IMR-90 (cell line): ENCODE results near the gene SLC37A4. TPM values are rescaled to one million over a fixed set of nuclear protein-coding genes. Genes with fewer than 3 reads are reported as not detected.
"Not testable (repeated sequence)": the region's sequence is repeated elsewhere in the genome, so short reads cannot be mapped to it uniquely, and the experiment has no call there.

Experiments
- ATAC-seq: fragments of 200-7000 bp; cut with Tn5 transposase; 2 replicates; pipeline ENCODE4 v1.9.1; 2020; ENCODE audit warnings: low read depth, mild to moderate bottlenecking, moderate library complexity
- BruUV-seq: library from RNA; stranded (reverse); fragments of 400-500 nt; replicated peaks from 2 replicates; lab custom pipeline; 2021; lab: Mats Ljungman, UMichigan
- CTCF ChIA-PET: fragments of 300-600 bp; formaldehyde crosslinking; extraction: SDS; loops from one replicate; lab custom pipeline; 2021; ENCODE audit warnings: antibody characterized with exemption; lab: Yijun Ruan, JAX
- POLR2A ChIA-PET: fragments of 300-600 bp; sonication (Branson Sonifier 250); formaldehyde crosslinking; loops from one replicate; lab custom pipeline; 2022; ENCODE audit warnings: antibody characterized with exemption; ENCODE audit not compliant: unreplicated experiment; lab: Charles Lee
- DNase-seq: peaks from one replicate; pipeline ENCODE4 v3.0.0; 2013
- H2AFZ ChIP-seq: replicated peaks from 2 replicates; pipeline ENCODE3; 2013; ENCODE audit warnings: low read length, mild to moderate bottlenecking; ENCODE audit not compliant: poor library complexity
- H2AK5ac ChIP-seq: 2 replicates; pipeline ENCODE4 v1.6.1; 2013; ENCODE audit warnings: low read depth, low read length, inconsistent platforms
- H2AK9ac ChIP-seq: replicated peaks from 2 replicates; pipeline ENCODE3; 2013; ENCODE audit warnings: mild to moderate bottlenecking, low read depth, low read length, moderate library complexity; ENCODE audit not compliant: poor library complexity
- H2BK120ac ChIP-seq: 2 replicates; pipeline ENCODE4 v1.6.1; 2013; ENCODE audit warnings: low read depth, low read length, inconsistent platforms
- H2BK15ac ChIP-seq: 3 replicates; pipeline ENCODE4 v1.6.1; 2013; ENCODE audit warnings: low read depth, low read length, inconsistent platforms
- H2BK20ac ChIP-seq: 2 replicates; pipeline ENCODE4 v1.6.1; 2013; ENCODE audit warnings: low read depth, mild to moderate bottlenecking, inconsistent platforms, low read length, moderate library complexity
- H2BK5ac ChIP-seq: 2 replicates; pipeline ENCODE4 v1.6.1; 2013; ENCODE audit warnings: mild to moderate bottlenecking, low read depth, low read length, inconsistent platforms; ENCODE audit not compliant: poor library complexity, severe bottlenecking
- H3K14ac ChIP-seq: replicated peaks from 2 replicates; pipeline ENCODE4 v1.6.1; 2013; ENCODE audit warnings: low read depth, low read length, inconsistent platforms
- H3K18ac ChIP-seq: 2 replicates; pipeline ENCODE4 v1.6.1; 2013; ENCODE audit warnings: low read depth, low read length, control low read depth
- H3K23ac ChIP-seq: 2 replicates; pipeline ENCODE4 v1.6.1; 2013; ENCODE audit warnings: low read depth, low read length, inconsistent platforms
- H3K27ac ChIP-seq: 2 replicates; pipeline ENCODE4 v1.5.1; 2013; ENCODE audit warnings: mild to moderate bottlenecking, control low read depth, low read length; ENCODE audit not compliant: insufficient read depth
- H3K27me3 ChIP-seq: 2 replicates; pipeline ENCODE4 v1.6.1; 2013; ENCODE audit warnings: low read length; ENCODE audit not compliant: control insufficient read depth, insufficient read depth
- H3K36me3 ChIP-seq: 2 replicates; pipeline ENCODE4 v1.6.1; 2013; ENCODE audit warnings: low read length, mixed read lengths; ENCODE audit not compliant: control insufficient read depth, insufficient read depth
- H3K4ac ChIP-seq: 2 replicates; pipeline ENCODE4 v1.6.1; 2013; ENCODE audit warnings: low read depth, low read length, inconsistent platforms
- H3K4me1 ChIP-seq: 2 replicates; pipeline ENCODE4 v1.6.1; 2013; ENCODE audit warnings: low read length, mixed read lengths; ENCODE audit not compliant: control insufficient read depth, insufficient read depth
- H3K4me2 ChIP-seq: 2 replicates; pipeline ENCODE4 v1.6.1; 2013; ENCODE audit warnings: low read depth, mild to moderate bottlenecking, control low read depth, low read length, moderate library complexity
- H3K4me3 ChIP-seq: 2 replicates; pipeline ENCODE4 v1.5.1; 2013; ENCODE audit warnings: low read depth, mild to moderate bottlenecking, control low read depth, low read length, moderate library complexity; ENCODE audit not compliant: insufficient read depth
- H3K56ac ChIP-seq: 2 replicates; pipeline ENCODE4 v1.6.1; 2013; ENCODE audit warnings: low read length, inconsistent platforms; ENCODE audit not compliant: insufficient read depth; ENCODE audit errors: extremely low read depth
- H3K79me1 ChIP-seq, 2 experiments: 2 replicates each; pipeline ENCODE4 v1.6.1; 2013; ENCODE audit warnings: low read length in 2 of 2, inconsistent platforms in 1 of 2, low read depth in 1 of 2
- H3K9ac ChIP-seq: 2 replicates; pipeline ENCODE4 v1.6.1; 2013; ENCODE audit warnings: low read depth, low read length, control low read depth
- H3K9me1 ChIP-seq: 2 replicates; pipeline ENCODE4 v1.6.1; 2013; ENCODE audit warnings: low read length, inconsistent platforms; ENCODE audit not compliant: insufficient read depth
- H3K9me3 ChIP-seq: 2 replicates; pipeline ENCODE4 v1.6.1; 2013; ENCODE audit warnings: low read length; ENCODE audit not compliant: control insufficient read depth, insufficient read depth
- H4K20me1 ChIP-seq: 2 replicates; pipeline ENCODE4 v1.6.1; 2013; ENCODE audit warnings: low read length, inconsistent platforms; ENCODE audit not compliant: insufficient read depth
- H4K5ac ChIP-seq: 2 replicates; pipeline ENCODE4 v1.6.1; 2013; ENCODE audit warnings: mild to moderate bottlenecking, low read depth, low read length, control low read depth
- H4K8ac ChIP-seq, 2 experiments: 2 replicates each; pipeline ENCODE4 v1.6.1; 2013; ENCODE audit warnings: low read depth in 2 of 2, low read length in 2 of 2, control low read depth in 1 of 2, inconsistent platforms in 1 of 2
- H4K91ac ChIP-seq: 2 replicates; pipeline ENCODE4 v1.6.1; 2013; ENCODE audit warnings: low read depth, low read length, inconsistent platforms; ENCODE audit not compliant: insufficient read depth
- WGBS, 2 experiments: methylation state at CpG; one replicate each; pipeline versions ENCODE4 v1.1.5 to v1.1.7; 2013; ENCODE audit warnings: missing lambda C conversion rate in 2 of 2; ENCODE audit not compliant: insufficient read length in 1 of 2; ENCODE audit errors: extremely low coverage in 2 of 2; 5-methylcytosine and 5-hydroxymethylcytosine counted together
- dilution Hi-C: fragments of 300-500 bp; cut with HindIII; formaldehyde crosslinking; loops from one replicate; pipeline ENCODE4 v1.14.3; 2018; ENCODE audit warnings: low sequenced_read_pairs; ENCODE audit not compliant: unreplicated experiment
- in situ Hi-C: fragments of 300-500 bp; cut with MboI; formaldehyde crosslinking; loops from 3 replicates; pipeline ENCODE4 v1.14.3; 2019; ENCODE audit warnings: low sequenced_read_pairs, inconsistent platforms, mixed read lengths
- intact Hi-C: fragments of 100-400 bp; cut with micrococcal nuclease; formaldehyde crosslinking; loops from 2 replicates; pipeline ENCODE4 v1.10.0; 2022
- polyA plus RNA-seq, 3 experiments: library from polyadenylated mRNA; depleted of rRNA; stranded (reverse); fragments of >200 nt; gene quantifications; 2 replicates each; pipeline ENCODE4 v1.2.3, GENCODE V29; 2012; ENCODE audit warnings: low replicate concordance in 1 of 3
- total RNA-seq: library from RNA; depleted of rRNA; stranded (reverse); fragments of >200 nt; gene quantifications from 2 replicates; pipeline ENCODE4 v1.2.3, GENCODE V29; 2012

SLC37A4 gene
- total and polyA plus RNA-seq, 2 of the 4 experiments (the other 2 are of a cell fraction): 7.5 to 14.3 TPM

- H2AK5ac ChIP-seq, H4K5ac ChIP-seq, H2BK15ac ChIP-seq, H3K27me3 ChIP-seq, H3K23ac ChIP-seq, H3K18ac ChIP-seq, H3K9me3 ChIP-seq, H2BK5ac ChIP-seq, H3K56ac ChIP-seq, H2AK9ac ChIP-seq, CTCF ChIA-PET, H2AFZ ChIP-seq, H4K20me1 ChIP-seq, H3K79me1 ChIP-seq, H3K36me3 ChIP-seq, DNase-seq, H3K4me2 ChIP-seq, H3K9ac ChIP-seq, H3K14ac ChIP-seq, H3K9me1 ChIP-seq, H3K27ac ChIP-seq, H4K91ac ChIP-seq, H2BK20ac ChIP-seq, intact Hi-C loops, H2BK120ac ChIP-seq, dilution Hi-C loops, H3K4me3 ChIP-seq, H3K4ac ChIP-seq, POLR2A ChIA-PET, ATAC-seq, in situ Hi-C loops, H3K4me1 ChIP-seq, H4K8ac ChIP-seq, BruUV-seq: not testable (repeated sequence)
- 95% methylated on average over 4 of the region's 44 CpGs; no CpG with 5 or more reads in 1 of the 2 experiments for WGBS, 2 experiments
These were observed 39.1 kb downstream of the SLC37A4 start for GRCh38 chr11:118991486-118992038.
